H1 (cell line): ENCODE measurements around the gene GAK. TPM values are rescaled to one million over a fixed set of nuclear protein-coding genes. Genes with fewer than 3 reads are reported as not detected.

Source experiments
- BACH1 ChIP-seq: IDR thresholded peaks from 2 replicates; pipeline ENCODE4 v1.6.1; 2012; ENCODE audit warnings: low read length, improper control_type of control experiment
- FOSL1 ChIP-seq: IDR thresholded peaks from 2 replicates; pipeline ENCODE4 v1.6.1; 2011; ENCODE audit warnings: mild to moderate bottlenecking, low read depth, low read length, moderate library complexity; ENCODE audit not compliant: insufficient read depth
- HDAC2 ChIP-seq, 2 experiments: fragments of 300-600 bp in 1 of 2; sonication (generic) in 1 of 2; IDR thresholded peaks; 2 replicates each; pipeline ENCODE4 v1.6.1; 2011 to 2012; ENCODE audit warnings: low read depth in 2 of 2, low read length in 2 of 2, mild to moderate bottlenecking in 2 of 2, moderate library complexity in 2 of 2, borderline replicate concordance in 1 of 2, inconsistent platforms in 1 of 2
- SIRT6 ChIP-seq: IDR thresholded peaks from one replicate; pipeline ENCODE4 v1.7.1; 2012; ENCODE audit warnings: low read length, inconsistent platforms
- SRF ChIP-seq: IDR thresholded peaks from 2 replicates; pipeline ENCODE4 v1.6.1; 2011; ENCODE audit warnings: mild to moderate bottlenecking, low read depth, low read length, moderate library complexity
- TBP ChIP-seq: IDR thresholded peaks from 2 replicates; pipeline ENCODE4 v1.6.1; 2011; ENCODE audit warnings: low read depth, low read length, improper control_type of control experiment
- polyA plus RNA-seq, 7 experiments: library from polyadenylated mRNA; depleted of rRNA in 3 of 7; stranded (reverse) in 5 of 7; unstranded in 2 of 7; fragments of >200 nt in 5 of 7; fragments of 200-250 nt in 2 of 7; gene quantifications; 1 replicate in 5 of 7; 2 replicates in 1 of 7; 4 replicates in 1 of 7; pipeline versions ENCODE4 v1.2.1 to v1.2.3, GENCODE V29; 2011 to 2013; ENCODE audit warnings: missing spikeins in 2 of 7, mixed read lengths in 2 of 7
- total RNA-seq: library from RNA; stranded (reverse); fragmentation: NEBNext Ultra II Directional; extraction: Animal tissue kit (Norgen Biotek cat#: 25700); gene quantifications from 2 replicates; pipeline ENCODE4 v1.2.1, GENCODE V29; 2021

Gene GAK
- total and polyA plus RNA-seq, 2 of the 8 experiments (the other 6 are each of a cell fraction or from before 2014, with no cell fraction given) = 31.5 to 70.8 TPM

DNA sequence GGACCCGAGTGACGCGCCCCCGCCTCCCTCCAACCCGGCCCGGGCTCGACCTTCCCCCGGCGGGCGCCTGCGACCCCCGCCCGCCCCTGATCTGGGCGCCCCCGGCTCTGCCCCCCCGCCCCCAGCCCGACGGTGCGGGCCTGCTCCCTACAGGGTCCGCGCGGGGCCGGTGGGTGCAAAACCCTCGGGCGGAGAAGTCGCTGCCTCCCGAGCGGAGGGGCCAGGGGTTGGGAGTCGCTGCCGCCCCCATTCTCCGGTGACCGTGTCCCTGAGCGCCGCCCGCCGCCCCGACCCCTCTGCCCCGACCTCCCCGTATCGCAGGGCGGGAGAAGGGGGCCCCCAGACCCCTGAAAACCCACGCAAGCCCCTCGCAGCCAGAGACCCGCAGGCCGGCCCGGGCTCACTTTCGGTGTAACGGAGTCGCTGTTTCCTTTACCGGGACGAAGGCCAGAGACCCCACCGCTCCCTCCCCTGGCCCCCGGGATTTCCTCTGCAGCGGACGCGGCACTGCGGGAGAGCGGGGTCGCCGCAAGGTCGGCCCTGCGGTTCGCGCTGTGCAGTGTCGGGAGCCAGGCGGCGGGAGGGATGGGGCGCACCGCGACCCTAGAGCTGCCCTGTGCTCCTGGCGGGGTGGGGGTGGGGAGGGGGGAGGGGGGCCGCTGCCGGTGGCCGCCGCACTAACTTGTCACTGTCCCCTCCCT is 105.5 kb downstream of the GAK start (continued):
- TF ChIP-seq FOSL1 (no peak), SRF (no peak), HDAC2 (IDR thresholded peaks at IDR 0.05; ENCODE audit: borderline replicate concordance in 1 of 2, low read depth in 2 of 2, low read length in 2 of 2) (no peak), BACH1 (no peak), TBP (no peak), SIRT6 (no peak)
